Choroid plexus epithelial cell (primary cell): ENCODE results near the gene BRSK2.
"Not testable (repeated sequence)": the region's sequence is repeated elsewhere in the genome, so short reads cannot be mapped to it uniquely, and the experiment has no call there.

Source experiments
- DNase-seq: peaks from one replicate; pipeline ENCODE4 v3.0.0-alpha.2; 2010; ENCODE audit warnings: low read depth
- H3K4me3 ChIP-seq: 2 replicates; pipeline ENCODE4 v1.5.1; 2011; ENCODE audit warnings: low read depth, mild to moderate bottlenecking, control low read depth, low read length, moderate library complexity
- CTCF ChIP-seq: conservative IDR thresholded peaks from 2 replicates; pipeline ENCODE4 v1.5.1; 2011; ENCODE audit warnings: low read depth, mild to moderate bottlenecking, control low read depth, inconsistent platforms, low read length, moderate library complexity

Gene BRSK2

DNA sequence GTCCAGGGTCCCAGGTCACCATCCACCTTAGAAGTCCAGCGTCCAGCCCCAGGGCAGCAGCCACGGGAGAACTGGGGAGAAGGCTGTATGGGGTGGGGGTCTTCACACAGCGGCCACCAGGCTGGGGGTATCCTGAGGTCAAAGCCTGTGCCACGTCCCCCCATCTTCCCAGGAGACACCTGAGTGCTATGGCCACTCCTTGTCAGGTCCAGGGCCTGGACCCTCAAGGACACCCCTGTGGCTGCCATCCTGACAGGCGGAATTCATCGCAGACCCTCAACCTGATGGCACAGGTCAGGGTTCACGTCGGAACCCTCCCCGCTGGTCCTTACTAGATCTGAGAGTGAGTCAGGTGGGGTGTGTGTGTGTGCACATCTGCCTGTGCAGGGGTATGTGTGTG lies 18.6 kb downstream of the BRSK2 start:
- DNase-seq = no peak
- no peak overlapping the region for H3K4me3 ChIP-seq
- TF ChIP-seq CTCF = no peak

DNA sequence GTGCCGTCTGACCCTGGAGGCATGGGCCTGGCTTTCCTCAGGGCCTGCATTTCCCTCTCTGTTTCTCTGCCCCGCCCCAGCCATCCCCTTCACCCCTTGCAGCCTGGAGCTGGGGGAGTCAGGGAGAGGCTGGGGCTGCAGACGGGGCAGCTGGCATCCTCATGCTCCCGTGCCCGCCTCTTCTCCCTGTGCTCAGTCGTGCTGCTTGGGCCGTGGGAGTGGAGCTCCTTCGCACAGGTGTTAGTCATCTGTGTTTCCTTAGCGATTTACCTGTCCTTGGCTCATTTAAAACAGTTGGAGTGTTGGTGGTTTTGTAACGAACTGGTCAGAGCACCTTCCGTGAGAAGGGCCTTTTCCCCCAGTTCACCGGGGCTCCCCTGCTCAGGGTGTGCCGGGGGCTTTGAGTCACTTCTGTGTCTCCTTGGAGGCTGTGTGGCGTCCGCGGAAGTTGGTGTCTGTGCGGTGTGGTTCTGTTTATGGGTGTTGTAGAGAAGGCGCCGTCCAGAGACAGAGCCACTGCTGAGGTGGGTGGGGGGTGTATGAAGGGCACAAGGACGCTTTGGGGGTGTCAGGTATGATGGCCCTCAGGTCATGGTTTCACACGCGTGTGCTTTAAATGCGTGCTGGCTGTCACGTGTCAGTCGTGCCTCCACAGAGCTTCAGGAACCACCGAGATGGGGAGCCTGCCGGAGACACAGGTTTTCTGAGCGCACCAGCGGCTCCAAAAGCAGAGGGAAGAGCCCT lies 19.5 kb downstream of the BRSK2 start:
- TF ChIP-seq CTCF = no peak
- no peak overlapping the region for H3K4me3 ChIP-seq
- no peak for DNase-seq

GRCh38 chr11:1409852-1410125 lies 20.1 kb downstream of the BRSK2 start:
- not testable (repeated sequence) for H3K4me3 ChIP-seq, DNase-seq

DNA sequence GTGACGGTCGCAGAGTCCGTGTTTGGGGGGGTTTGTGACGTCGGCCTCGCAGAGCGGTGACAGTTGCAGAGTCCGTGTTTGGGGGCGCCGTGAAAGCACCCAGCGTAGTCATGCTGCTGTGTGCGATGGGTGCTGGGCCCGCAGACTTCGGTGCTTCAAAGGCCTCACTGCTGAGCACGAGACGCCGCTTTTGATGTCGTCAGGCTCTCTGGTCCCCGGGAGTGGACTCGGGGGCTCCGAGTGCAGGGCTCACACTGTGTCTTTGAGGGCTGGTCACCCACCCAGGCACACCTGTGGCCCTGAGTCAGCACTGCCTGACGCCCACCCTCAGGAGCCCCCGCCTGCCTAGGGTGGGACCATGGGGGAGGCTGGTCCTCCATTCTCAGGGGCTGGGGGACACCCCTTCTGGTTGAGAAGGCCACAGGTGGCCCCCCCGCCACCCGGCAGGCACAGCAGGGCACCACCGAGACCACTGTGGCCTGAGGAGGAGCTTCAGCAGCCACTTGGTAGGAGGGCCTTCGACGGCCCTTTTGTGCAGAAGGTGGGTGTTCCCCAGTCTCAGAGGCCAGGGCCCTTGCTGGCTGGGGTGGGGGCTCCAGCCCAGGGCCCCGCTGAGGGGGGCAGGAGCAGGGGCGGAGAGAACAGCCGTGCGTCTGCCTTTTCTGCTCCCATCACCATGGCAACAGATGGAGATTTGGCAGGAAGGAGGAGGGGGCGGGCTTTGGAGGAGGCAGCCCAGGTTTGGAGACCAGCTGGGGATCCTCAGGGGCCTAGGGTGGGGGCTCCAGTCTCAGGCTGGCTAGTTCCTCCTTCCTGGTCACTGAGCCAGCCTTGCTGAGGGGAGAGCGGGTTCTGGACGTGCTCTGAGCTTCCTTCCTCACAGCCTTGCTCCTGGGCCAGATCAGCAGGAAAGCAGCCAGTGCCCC lies 20.9 kb downstream of the BRSK2 start:
- no peak for TF ChIP-seq CTCF
- no peak for DNase-seq
- H3K4me3 ChIP-seq = no peak overlapping the region

- TF ChIP-seq CTCF = no peak
- H3K4me3 ChIP-seq = no peak overlapping the region
- DNase-seq = no peak
Observed at GRCh38 chr11:1411301-1411700, 21.6 kb downstream of the BRSK2 start.

- not testable (repeated sequence) for H3K4me3 ChIP-seq, DNase-seq
Observed at GRCh38 chr11:1411739-1412138, 22.0 kb downstream of the BRSK2 start.

GRCh38 chr11:1412377-1413095 lies 22.8 kb downstream of the BRSK2 start:
- no peak overlapping the region for H3K4me3 ChIP-seq
- TF ChIP-seq CTCF = no peak
- no peak for DNase-seq
